HCT116 (cell line): Measurements from ENCODE around the gene SCN10A.

Experiments
- EZH2 ChIP-seq: fragments of 200-600 bp; sonication (generic); IDR thresholded peaks from 2 replicates; pipeline ENCODE4 v1.6.1; 2017; ENCODE audit warnings: antibody characterized with exemption, mixed run types
- POLR2A ChIP-seq: IDR thresholded peaks from 2 replicates; pipeline ENCODE4 v1.7.0; 2011; ENCODE audit warnings: borderline replicate concordance; ENCODE audit not compliant: insufficient read depth, insufficient read length; ENCODE audit errors: extremely low read depth
- POLR2AphosphoS5 ChIP-seq: IDR thresholded peaks from 2 replicates; pipeline ENCODE4 v1.6.1; 2011; ENCODE audit warnings: mild to moderate bottlenecking, low read depth, low read length, moderate library complexity
- ZFX ChIP-seq: fragments of 450-650 bp; IDR thresholded peaks from 2 replicates; pipeline ENCODE4 v1.6.1; 2017
- TF ChIP-seq, protein P1 (sequence below), 3 experiments: fragments of 200-600 bp in 1 of 3; sonication (generic) in 1 of 3; IDR thresholded peaks in 2 of 3; conservative IDR thresholded peaks in 1 of 3; 2 replicates each; pipeline ENCODE4 v1.5.1; 2012 to 2017; ENCODE audit warnings: low read depth in 2 of 3, low read length in 2 of 3, antibody characterized with exemption in 1 of 3, borderline replicate concordance in 1 of 3, control low read depth in 1 of 3, mild to moderate bottlenecking in 1 of 3, mixed read lengths in 1 of 3, mixed run types in 1 of 3, moderate library complexity in 1 of 3; ENCODE audit not compliant: insufficient read depth in 1 of 3
- TF ChIP-seq, protein P2 (sequence below): IDR thresholded peaks from 2 replicates; pipeline ENCODE4 v1.6.1; 2012

DNA sequence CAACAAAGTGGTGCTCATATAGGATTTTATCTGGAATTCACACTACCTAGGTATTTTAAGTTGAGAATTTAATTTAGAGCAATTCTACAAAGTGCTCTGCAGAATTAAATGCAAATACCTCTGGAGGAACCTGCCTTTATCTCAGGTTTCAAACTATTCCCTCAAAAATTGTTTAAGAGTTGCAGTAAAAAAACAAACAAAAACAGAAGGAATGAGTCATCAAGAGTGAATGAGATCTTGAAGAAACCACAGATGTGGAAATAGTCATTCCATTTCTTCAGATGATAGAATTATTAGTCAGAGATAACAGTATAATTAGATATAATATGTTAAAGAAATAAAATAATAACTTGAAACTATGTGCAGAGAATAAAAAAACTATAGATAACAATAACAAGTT is 85.7 kb downstream of the SCN10A start:
- TF ChIP-seq EZH2 (no peak), POLR2A (no peak), POLR2AphosphoS5 (no peak), ZFX (no peak)
- TF ChIP-seq, protein P1, sequence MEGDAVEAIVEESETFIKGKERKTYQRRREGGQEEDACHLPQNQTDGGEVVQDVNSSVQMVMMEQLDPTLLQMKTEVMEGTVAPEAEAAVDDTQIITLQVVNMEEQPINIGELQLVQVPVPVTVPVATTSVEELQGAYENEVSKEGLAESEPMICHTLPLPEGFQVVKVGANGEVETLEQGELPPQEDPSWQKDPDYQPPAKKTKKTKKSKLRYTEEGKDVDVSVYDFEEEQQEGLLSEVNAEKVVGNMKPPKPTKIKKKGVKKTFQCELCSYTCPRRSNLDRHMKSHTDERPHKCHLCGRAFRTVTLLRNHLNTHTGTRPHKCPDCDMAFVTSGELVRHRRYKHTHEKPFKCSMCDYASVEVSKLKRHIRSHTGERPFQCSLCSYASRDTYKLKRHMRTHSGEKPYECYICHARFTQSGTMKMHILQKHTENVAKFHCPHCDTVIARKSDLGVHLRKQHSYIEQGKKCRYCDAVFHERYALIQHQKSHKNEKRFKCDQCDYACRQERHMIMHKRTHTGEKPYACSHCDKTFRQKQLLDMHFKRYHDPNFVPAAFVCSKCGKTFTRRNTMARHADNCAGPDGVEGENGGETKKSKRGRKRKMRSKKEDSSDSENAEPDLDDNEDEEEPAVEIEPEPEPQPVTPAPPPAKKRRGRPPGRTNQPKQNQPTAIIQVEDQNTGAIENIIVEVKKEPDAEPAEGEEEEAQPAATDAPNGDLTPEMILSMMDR (IDR thresholded peaks at IDR 0.05 in 2 of 3, conservative IDR thresholded peaks at IDR 0.05 in 1 of 3; ENCODE audit: borderline replicate concordance in 1 of 3, insufficient read depth in 1 of 3, low read depth in 2 of 3, low read length in 2 of 3) = no peak
- TF ChIP-seq, protein P2, sequence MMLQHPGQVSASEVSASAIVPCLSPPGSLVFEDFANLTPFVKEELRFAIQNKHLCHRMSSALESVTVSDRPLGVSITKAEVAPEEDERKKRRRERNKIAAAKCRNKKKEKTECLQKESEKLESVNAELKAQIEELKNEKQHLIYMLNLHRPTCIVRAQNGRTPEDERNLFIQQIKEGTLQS = no peak
